Spleen (tissue), 7 donors: ENCODE data around the gene SIRT3.
A peak's percentile ranks its signal among the peaks of the same experiment; 100 is the strongest.

ENCODE experiments used
- CTCF ChIP-seq, 11 experiments: fragments of 200-600 bp in 7 of 11; fragments of 450-650 bp in 4 of 11; sonication (generic) in 4 of 11; IDR thresholded peaks in 8 of 11; conservative IDR thresholded peaks in 3 of 11; 1 replicate in 7 of 11; 2 replicates in 4 of 11; pipeline versions ENCODE4 v1.4.0 to v1.8.0; 2016 to 2021; ENCODE audit warnings: antibody characterized with exemption in 11 of 11, inconsistent platforms in 4 of 11, mild to moderate bottlenecking in 1 of 11
- POLR2A ChIP-seq, 3 donors: fragments of 450-650 bp; IDR thresholded peaks; one replicate each; pipeline ENCODE4 v1.5.1; 2017; ENCODE audit warnings: antibody characterized with exemption in 3 of 3, mild to moderate bottlenecking in 1 of 3
- POLR2AphosphoS5 ChIP-seq, 3 donors: sonication (generic); formaldehyde crosslinking; IDR thresholded peaks; one replicate each; pipeline ENCODE4 v1.5.1; 2017; ENCODE audit warnings: antibody characterized with exemption in 3 of 3
- donor health status: DM: no; HTN: no; CAD: no; lungs with moderate emphysema.
- donor health status: DM: no; HTN: no; CAD: no.
- donor health status: DM: no; HTN: no; CAD: no.

GRCh38 chr11:280706-281485 is 44.8 kb upstream of the SIRT3 start:
- TF ChIP-seq POLR2A (IDR thresholded peaks at IDR 0.05) (no peak), CTCF (IDR thresholded peaks at IDR 0.05 in 8 of 11, conservative IDR thresholded peaks at IDR 0.05 in 3 of 11) (no peak), POLR2AphosphoS5 (IDR thresholded peaks at IDR 0.05) (peak; percentile 47 to 89 (median 57))
